ENCODE data around the gene KLHDC2. TPM values are rescaled to one million over a fixed set of nuclear protein-coding genes. Genes with fewer than 3 reads are reported as not detected.
A peak's percentile ranks its signal among the peaks of the same experiment; 100 is the strongest.
"Not testable (repeated sequence)": the region's sequence is repeated elsewhere in the genome, so short reads cannot be mapped to it uniquely, and the experiment has no call there.

The KLHDC2 gene, protein sequence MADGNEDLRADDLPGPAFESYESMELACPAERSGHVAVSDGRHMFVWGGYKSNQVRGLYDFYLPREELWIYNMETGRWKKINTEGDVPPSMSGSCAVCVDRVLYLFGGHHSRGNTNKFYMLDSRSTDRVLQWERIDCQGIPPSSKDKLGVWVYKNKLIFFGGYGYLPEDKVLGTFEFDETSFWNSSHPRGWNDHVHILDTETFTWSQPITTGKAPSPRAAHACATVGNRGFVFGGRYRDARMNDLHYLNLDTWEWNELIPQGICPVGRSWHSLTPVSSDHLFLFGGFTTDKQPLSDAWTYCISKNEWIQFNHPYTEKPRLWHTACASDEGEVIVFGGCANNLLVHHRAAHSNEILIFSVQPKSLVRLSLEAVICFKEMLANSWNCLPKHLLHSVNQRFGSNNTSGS
- total RNA-seq (100 to 1,000 TPM in 1 of 2 donors, 10 to 100 TPM in 1; 96.3 to 116 TPM), polyA plus RNA-seq (ENCODE audit: insufficient read length in 2 of 2) (10 to 100 TPM; 88.9 to 96.1 TPM)
- long read RNA-seq, donor 1, full-length matches to known transcripts = 37 of 37 reads
- long read RNA-seq, donor 1, partial matches to known transcripts = 0 of 37 reads
- long read RNA-seq, donor 1, other reads (novel, unspliced or antisense) = 0 of 37 reads
- long read RNA-seq, donor 2, full-length matches to known transcripts = 10 of 10 reads
- long read RNA-seq, donor 2, partial matches to known transcripts = 0 of 10 reads
- long read RNA-seq, donor 2, other reads (novel, unspliced or antisense) = 0 of 10 reads
- long read RNA-seq, donor 3, full-length matches to known transcripts = 17 of 17 reads
- long read RNA-seq, donor 3, partial matches to known transcripts = 0 of 17 reads
- long read RNA-seq, donor 3, other reads (novel, unspliced or antisense) = 0 of 17 reads
- long read RNA-seq, donor 4, full-length matches to known transcripts = 41 of 154 reads
- long read RNA-seq, donor 4, partial matches to known transcripts = 108 of 154 reads
- long read RNA-seq, donor 4, other reads (novel, unspliced or antisense) = 5 of 154 reads

GRCh38 chr14:49767571-49768300, at the start of gene KLHDC2:
Gene KLHDC2 (plus strand): TSS chr14:49768153. CDS start chr14:49768469, 316 bp downstream.
- 0% methylated on average over 86 of the region's 86 CpGs for WGBS (ENCODE audit: insufficient coverage)
- peaks cover 22% of the 10 kb centered on the region for H3K4me1 ChIP-seq (ENCODE audit: control insufficient read depth, insufficient read depth, low read length)
- H3K4me3 ChIP-seq (ENCODE audit: low read depth, low read length) = peak within 1 kb of the TSS; percentile 83
- H3K36me3 ChIP-seq (ENCODE audit: control insufficient read depth, insufficient read depth, low read length) = peaks cover 14% of the 10 kb centered on the region
- H3K27me3 ChIP-seq (ENCODE audit: control insufficient read depth, insufficient read depth, low read length) = no peaks in the 10 kb centered on the region
- H3K9me3 ChIP-seq (ENCODE audit: control insufficient read depth, insufficient read depth, low read length) = no peaks in the 10 kb centered on the region
- DNase-seq (ENCODE audit: low read depth in 4 of 6, low spot score in 6 of 6) = peak; percentile 58 to 96 (median 78)
- peak within 1 kb of the TSS; percentile 96 for H3K27ac ChIP-seq (ENCODE audit: low read depth, low read length)

- no peaks in the 10 kb centered on the region for H3K4me1 ChIP-seq (ENCODE audit: control insufficient read depth, insufficient read depth, low read length)
- no peaks in the 10 kb centered on the region for H3K9me3 ChIP-seq (ENCODE audit: control insufficient read depth, insufficient read depth, low read length)
- no peak for DNase-seq (ENCODE audit: low read depth in 4 of 6, low spot score in 6 of 6)
- H3K36me3 ChIP-seq (ENCODE audit: control insufficient read depth, insufficient read depth, low read length) = peaks cover 12% of the 10 kb centered on the region
- no peak overlapping the region for H3K4me3 ChIP-seq (ENCODE audit: low read depth, low read length)
- no peak overlapping the region for H3K27ac ChIP-seq (ENCODE audit: low read depth, low read length)
- H3K27me3 ChIP-seq (ENCODE audit: control insufficient read depth, insufficient read depth, low read length) = no peaks in the 10 kb centered on the region
Measured at GRCh38 chr14:49720744-49721143, 47.2 kb upstream of the KLHDC2 start.

DNA sequence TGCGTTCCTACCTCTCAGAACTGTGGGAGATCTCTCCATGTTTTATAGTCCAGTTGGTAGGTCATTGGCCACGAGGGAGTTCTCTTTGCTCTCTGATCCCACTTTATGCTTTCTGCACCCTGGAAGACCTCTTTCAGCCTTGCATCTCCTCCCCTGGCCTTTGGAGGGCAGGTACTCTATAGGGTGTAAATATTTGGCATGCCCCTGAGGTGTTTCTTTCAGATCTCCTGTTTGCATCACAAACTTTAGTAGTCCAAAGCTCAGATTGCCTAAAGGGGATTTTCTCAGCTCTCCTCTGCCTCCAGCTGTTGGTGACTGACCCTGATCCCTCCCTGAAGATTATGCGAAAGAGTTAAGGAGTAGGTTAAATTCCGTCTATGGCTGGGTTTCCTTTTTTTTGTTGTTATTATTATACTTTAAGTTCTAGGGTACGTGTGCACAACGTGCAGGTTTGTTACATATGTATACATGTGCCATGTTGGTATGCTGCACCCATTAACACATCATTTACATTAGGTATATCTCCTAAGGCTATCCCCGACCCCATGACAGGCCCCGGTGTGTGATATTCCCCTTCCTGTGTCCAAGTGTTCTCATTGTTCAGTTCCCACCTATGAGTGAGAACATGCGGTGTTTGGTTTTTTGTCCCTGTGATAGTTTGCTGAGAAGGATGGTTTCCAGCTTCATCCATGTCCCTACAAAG, 46.1 kb upstream of the KLHDC2 start:
- H3K36me3 ChIP-seq (ENCODE audit: control insufficient read depth, insufficient read depth, low read length) = peaks cover 18% of the 10 kb centered on the region
- DNase-seq (ENCODE audit: low read depth in 4 of 6, low spot score in 6 of 6); H3K27ac ChIP-seq (ENCODE audit: low read depth, low read length); H3K4me3 ChIP-seq (ENCODE audit: low read depth, low read length); H3K27me3 ChIP-seq (ENCODE audit: control insufficient read depth, insufficient read depth, low read length); H3K4me1 ChIP-seq (ENCODE audit: control insufficient read depth, insufficient read depth, low read length); H3K9me3 ChIP-seq (ENCODE audit: control insufficient read depth, insufficient read depth, low read length): not testable (repeated sequence)
- WGBS (ENCODE audit: insufficient coverage) = no CpG with 5 or more reads among the region's 9 CpGs

GRCh38 chr14:49727171-49727570, 40.8 kb upstream of the KLHDC2 start:
- H3K4me1 ChIP-seq (ENCODE audit: control insufficient read depth, insufficient read depth, low read length) = no peaks in the 10 kb centered on the region
- 100% methylated on average over 1 of the region's 5 CpGs for WGBS (ENCODE audit: insufficient coverage)
- H3K36me3 ChIP-seq (ENCODE audit: control insufficient read depth, insufficient read depth, low read length) = peaks cover 16% of the 10 kb centered on the region
- no peaks in the 10 kb centered on the region for H3K9me3 ChIP-seq (ENCODE audit: control insufficient read depth, insufficient read depth, low read length)
- no peaks in the 10 kb centered on the region for H3K27me3 ChIP-seq (ENCODE audit: control insufficient read depth, insufficient read depth, low read length)
- H3K27ac ChIP-seq (ENCODE audit: low read depth, low read length) = no peak overlapping the region
- no peak overlapping the region for H3K4me3 ChIP-seq (ENCODE audit: low read depth, low read length)
- DNase-seq (ENCODE audit: low read depth in 4 of 6, low spot score in 6 of 6) = no peak

- H3K4me3 ChIP-seq (ENCODE audit: low read depth, low read length) = no peak overlapping the region
- peak in 1 of 6 donors; percentile 1 for DNase-seq (ENCODE audit: low read depth in 4 of 6, low spot score in 6 of 6)
- H3K27me3 ChIP-seq (ENCODE audit: control insufficient read depth, insufficient read depth, low read length) = no peaks in the 10 kb centered on the region
- H3K36me3 ChIP-seq (ENCODE audit: control insufficient read depth, insufficient read depth, low read length) = peaks cover 13% of the 10 kb centered on the region
- no peaks in the 10 kb centered on the region for H3K9me3 ChIP-seq (ENCODE audit: control insufficient read depth, insufficient read depth, low read length)
- no peak overlapping the region for H3K27ac ChIP-seq (ENCODE audit: low read depth, low read length)
- 80% methylated on average over 1 of the region's 3 CpGs for WGBS (ENCODE audit: insufficient coverage)
- H3K4me1 ChIP-seq (ENCODE audit: control insufficient read depth, insufficient read depth, low read length) = no peaks in the 10 kb centered on the region
Measured at GRCh38 chr14:49732896-49733295, 35.1 kb upstream of the KLHDC2 start.

DNA sequence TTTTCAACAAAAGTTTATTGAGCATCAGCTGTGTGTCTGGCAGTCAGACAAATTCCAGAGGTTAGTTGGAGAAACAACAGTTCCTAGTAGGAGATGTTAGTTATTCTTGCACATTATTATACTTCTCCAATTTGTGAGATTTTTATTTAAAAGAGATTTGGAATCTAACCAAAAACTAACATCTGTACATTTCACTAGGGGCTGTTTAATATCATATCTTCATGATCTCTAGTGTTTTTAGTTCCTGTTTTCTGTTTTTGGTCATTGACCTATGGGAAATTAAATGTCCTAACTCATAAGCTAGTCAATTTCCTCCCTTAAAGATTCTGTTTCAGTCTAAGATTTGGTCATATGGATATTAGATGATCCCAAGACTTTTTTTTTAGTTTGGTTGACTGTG, 34.1 kb upstream of the KLHDC2 start:
- H3K27me3 ChIP-seq (ENCODE audit: control insufficient read depth, insufficient read depth, low read length) = no peaks in the 10 kb centered on the region
- no peaks in the 10 kb centered on the region for H3K4me1 ChIP-seq (ENCODE audit: control insufficient read depth, insufficient read depth, low read length)
- no peak overlapping the region for H3K27ac ChIP-seq (ENCODE audit: low read depth, low read length)
- DNase-seq (ENCODE audit: low read depth in 4 of 6, low spot score in 6 of 6) = no peak
- no peak overlapping the region for H3K4me3 ChIP-seq (ENCODE audit: low read depth, low read length)
- peaks cover 10% of the 10 kb centered on the region for H3K36me3 ChIP-seq (ENCODE audit: control insufficient read depth, insufficient read depth, low read length)
- H3K9me3 ChIP-seq (ENCODE audit: control insufficient read depth, insufficient read depth, low read length) = no peaks in the 10 kb centered on the region

DNA sequence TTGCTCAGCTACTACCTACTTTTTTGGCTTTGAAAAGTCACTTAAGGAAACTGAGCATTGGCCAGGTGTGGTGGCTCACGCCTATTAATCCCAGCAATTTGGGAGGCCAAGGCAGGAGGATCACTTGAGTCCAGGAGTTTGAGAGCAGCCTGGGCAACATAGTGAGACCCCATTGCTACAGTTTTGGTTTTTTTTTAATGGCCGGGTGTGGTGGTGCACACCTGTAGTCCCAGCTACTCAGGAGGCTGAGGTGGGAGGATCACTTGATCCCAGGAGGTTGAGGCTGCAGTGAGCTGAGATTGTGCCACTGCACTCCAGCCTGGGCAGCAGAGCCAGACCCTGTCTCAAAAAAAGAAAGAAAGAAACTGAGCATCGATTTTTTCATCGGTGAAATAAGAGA, 32.3 kb upstream of the KLHDC2 start:
- H3K36me3 ChIP-seq (ENCODE audit: control insufficient read depth, insufficient read depth, low read length) = peaks cover 14% of the 10 kb centered on the region
- H3K9me3 ChIP-seq (ENCODE audit: control insufficient read depth, insufficient read depth, low read length); H3K4me3 ChIP-seq (ENCODE audit: low read depth, low read length); H3K4me1 ChIP-seq (ENCODE audit: control insufficient read depth, insufficient read depth, low read length); DNase-seq (ENCODE audit: low read depth in 4 of 6, low spot score in 6 of 6); H3K27ac ChIP-seq (ENCODE audit: low read depth, low read length); H3K27me3 ChIP-seq (ENCODE audit: control insufficient read depth, insufficient read depth, low read length): not testable (repeated sequence)
- 100% methylated on average over 2 of the region's 4 CpGs for WGBS (ENCODE audit: insufficient coverage)

GRCh38 chr14:49745191-49745590, 22.8 kb upstream of the KLHDC2 start:
- no peak for DNase-seq (ENCODE audit: low read depth in 4 of 6, low spot score in 6 of 6)
- Histone ChIP-seq H3K36me3 (ENCODE audit: control insufficient read depth, insufficient read depth, low read length) (peaks cover 15% of the 10 kb centered on the region), H3K27me3 (ENCODE audit: control insufficient read depth, insufficient read depth, low read length) (no peaks in the 10 kb centered on the region), H3K27ac (ENCODE audit: low read depth, low read length) (no peak overlapping the region), H3K4me3 (ENCODE audit: low read depth, low read length) (no peak overlapping the region), H3K4me1 (ENCODE audit: control insufficient read depth, insufficient read depth, low read length) (no peaks in the 10 kb centered on the region), H3K9me3 (ENCODE audit: control insufficient read depth, insufficient read depth, low read length) (no peaks in the 10 kb centered on the region)
- 80% methylated on average over 1 of the region's 1 CpG for WGBS (ENCODE audit: insufficient coverage)

DNA sequence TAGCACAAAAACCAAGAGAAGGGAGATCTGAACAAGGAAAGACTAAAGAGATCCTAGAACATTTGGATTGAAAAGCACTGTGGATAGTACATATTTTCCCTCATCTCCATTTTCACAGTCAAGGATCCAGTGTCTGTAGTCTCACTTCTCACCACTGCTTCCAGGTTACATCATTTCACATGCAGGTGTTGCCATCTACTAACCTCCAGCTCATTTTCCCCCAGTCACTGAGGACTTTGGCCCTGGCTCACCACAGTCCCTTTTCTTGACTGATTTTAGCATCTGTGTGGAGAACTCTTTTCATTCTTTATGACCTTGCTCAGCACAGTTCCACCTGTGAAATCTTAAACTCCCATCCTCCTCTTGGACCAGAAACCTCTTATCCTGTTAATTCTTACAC, 21.5 kb upstream of the KLHDC2 start:
- not testable (repeated sequence) for H3K36me3 ChIP-seq (ENCODE audit: control insufficient read depth, insufficient read depth, low read length); DNase-seq (ENCODE audit: low read depth in 4 of 6, low spot score in 6 of 6); H3K4me3 ChIP-seq (ENCODE audit: low read depth, low read length); H3K4me1 ChIP-seq (ENCODE audit: control insufficient read depth, insufficient read depth, low read length); H3K9me3 ChIP-seq (ENCODE audit: control insufficient read depth, insufficient read depth, low read length); H3K27me3 ChIP-seq (ENCODE audit: control insufficient read depth, insufficient read depth, low read length); H3K27ac ChIP-seq (ENCODE audit: low read depth, low read length)

Measured in spinal cord (tissue), 10 donors.